ENCODE measurements around the gene PHACTR4. TPM values are rescaled to one million over a fixed set of nuclear protein-coding genes. Genes with fewer than 3 reads are reported as not detected.

PHACTR4 gene
- total and polyA plus RNA-seq, 9 of the 15 experiments (the other 6 are each of a cell fraction or from before 2014, with no cell fraction given) = 6.4 to 43.6 (median 14.2) TPM

DNA sequence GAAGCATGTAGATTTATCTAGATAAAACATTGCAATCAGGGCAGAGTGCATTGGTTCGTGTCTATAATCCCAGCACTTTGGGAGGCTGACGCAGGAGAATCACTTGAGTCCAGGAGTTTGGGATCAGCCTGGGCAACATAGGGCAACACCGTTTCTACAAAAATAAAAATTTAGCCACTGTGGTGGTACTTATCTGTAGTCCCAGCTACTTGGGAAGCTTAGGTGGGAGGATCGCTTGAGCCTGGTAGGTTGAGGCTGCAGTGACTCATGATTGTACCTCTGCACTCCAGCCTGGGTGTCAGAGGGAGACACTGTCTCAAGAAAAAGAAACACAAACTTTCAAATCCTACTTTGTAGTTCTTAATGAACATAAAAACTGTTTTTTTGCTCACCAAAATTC lies 72.1 kb downstream of the PHACTR4 start (continued):
- TF ChIP-seq NR2C2 (CRISPR knock-in tag; IDR thresholded peaks at IDR 0.05) = no peak
- no peak for TF ChIP-seq NR2C2 (tag; IDR thresholded peaks at IDR 0.05)
- no peak for TF ChIP-seq MXI1 (IDR thresholded peaks at IDR 0.05; ENCODE audit: low read depth, low read length)
- peak; percentile 19 to 23; a peak in 1 of 4 replicates for TF ChIP-seq NRF1 (conservative IDR thresholded peaks at IDR 0.05 in 1 of 2, IDR thresholded peaks at IDR 0.05 in 1 of 2)
- peak; percentile 77; the same call in 1 of the 2 replicates for TF ChIP-seq JUN (IDR thresholded peaks at IDR 0.05; ENCODE audit: borderline replicate concordance, low read depth, low read length)
- TF ChIP-seq JUN (CRISPR knock-in tag; IDR thresholded peaks at IDR 0.05; ENCODE audit: borderline replicate concordance) = no peak
- TF ChIP-seq ZNF644 (tag; IDR thresholded peaks at IDR 0.05; ENCODE audit: low read depth) = no peak
- no peak for TF ChIP-seq CCAR2 (IDR thresholded peaks at IDR 0.05; ENCODE audit: low read depth, low read length)
- TF ChIP-seq, protein P1, sequence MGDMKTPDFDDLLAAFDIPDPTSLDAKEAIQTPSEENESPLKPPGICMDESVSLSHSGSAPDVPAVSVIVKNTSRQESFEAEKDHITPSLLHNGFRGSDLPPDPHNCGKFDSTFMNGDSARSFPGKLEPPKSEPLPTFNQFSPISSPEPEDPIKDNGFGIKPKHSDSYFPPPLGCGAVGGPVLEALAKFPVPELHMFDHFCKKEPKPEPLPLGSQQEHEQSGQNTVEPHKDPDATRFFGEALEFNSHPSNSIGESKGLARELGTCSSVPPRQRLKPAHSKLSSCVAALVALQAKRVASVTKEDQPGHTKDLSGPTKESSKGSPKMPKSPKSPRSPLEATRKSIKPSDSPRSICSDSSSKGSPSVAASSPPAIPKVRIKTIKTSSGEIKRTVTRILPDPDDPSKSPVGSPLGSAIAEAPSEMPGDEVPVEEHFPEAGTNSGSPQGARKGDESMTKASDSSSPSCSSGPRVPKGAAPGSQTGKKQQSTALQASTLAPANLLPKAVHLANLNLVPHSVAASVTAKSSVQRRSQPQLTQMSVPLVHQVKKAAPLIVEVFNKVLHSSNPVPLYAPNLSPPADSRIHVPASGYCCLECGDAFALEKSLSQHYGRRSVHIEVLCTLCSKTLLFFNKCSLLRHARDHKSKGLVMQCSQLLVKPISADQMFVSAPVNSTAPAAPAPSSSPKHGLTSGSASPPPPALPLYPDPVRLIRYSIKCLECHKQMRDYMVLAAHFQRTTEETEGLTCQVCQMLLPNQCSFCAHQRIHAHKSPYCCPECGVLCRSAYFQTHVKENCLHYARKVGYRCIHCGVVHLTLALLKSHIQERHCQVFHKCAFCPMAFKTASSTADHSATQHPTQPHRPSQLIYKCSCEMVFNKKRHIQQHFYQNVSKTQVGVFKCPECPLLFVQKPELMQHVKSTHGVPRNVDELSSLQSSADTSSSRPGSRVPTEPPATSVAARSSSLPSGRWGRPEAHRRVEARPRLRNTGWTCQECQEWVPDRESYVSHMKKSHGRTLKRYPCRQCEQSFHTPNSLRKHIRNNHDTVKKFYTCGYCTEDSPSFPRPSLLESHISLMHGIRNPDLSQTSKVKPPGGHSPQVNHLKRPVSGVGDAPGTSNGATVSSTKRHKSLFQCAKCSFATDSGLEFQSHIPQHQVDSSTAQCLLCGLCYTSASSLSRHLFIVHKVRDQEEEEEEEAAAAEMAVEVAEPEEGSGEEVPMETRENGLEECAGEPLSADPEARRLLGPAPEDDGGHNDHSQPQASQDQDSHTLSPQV (IDR thresholded peaks at IDR 0.05) = peak; percentile 60; the same call in 1 of the 2 replicates
- TF ChIP-seq TAL1 (IDR thresholded peaks at IDR 0.05) = peak; percentile 44; the same call in 1 of the 2 replicates
- peak; percentile 48; the same call in 1 of the 2 replicates for TF ChIP-seq POLR2AphosphoS5 (IDR thresholded peaks at IDR 0.05; ENCODE audit: control insufficient read depth, insufficient read depth, low read depth, low read length)
- peak; percentile 93 for TF ChIP-seq JUND (IDR thresholded peaks at IDR 0.05; ENCODE audit: borderline replicate concordance, low read depth, low read length)
- peak; percentile 88; the same call in 2 of the 3 replicates for TF ChIP-seq JUND (tag; IDR thresholded peaks at IDR 0.05; ENCODE audit: borderline replicate concordance, low read depth, low read length)
- no peak for TF ChIP-seq ELF2 (CRISPR knock-in tag; IDR thresholded peaks at IDR 0.05)
- TF ChIP-seq EGR1 (conservative IDR thresholded peaks at IDR 0.05) = peak; percentile 65
- TF ChIP-seq KLF16 (IDR thresholded peaks at IDR 0.05) = 0 out of 2 replicates have a peak, but pooled peaks have one; percentile 43
- TF ChIP-seq, protein P2, sequence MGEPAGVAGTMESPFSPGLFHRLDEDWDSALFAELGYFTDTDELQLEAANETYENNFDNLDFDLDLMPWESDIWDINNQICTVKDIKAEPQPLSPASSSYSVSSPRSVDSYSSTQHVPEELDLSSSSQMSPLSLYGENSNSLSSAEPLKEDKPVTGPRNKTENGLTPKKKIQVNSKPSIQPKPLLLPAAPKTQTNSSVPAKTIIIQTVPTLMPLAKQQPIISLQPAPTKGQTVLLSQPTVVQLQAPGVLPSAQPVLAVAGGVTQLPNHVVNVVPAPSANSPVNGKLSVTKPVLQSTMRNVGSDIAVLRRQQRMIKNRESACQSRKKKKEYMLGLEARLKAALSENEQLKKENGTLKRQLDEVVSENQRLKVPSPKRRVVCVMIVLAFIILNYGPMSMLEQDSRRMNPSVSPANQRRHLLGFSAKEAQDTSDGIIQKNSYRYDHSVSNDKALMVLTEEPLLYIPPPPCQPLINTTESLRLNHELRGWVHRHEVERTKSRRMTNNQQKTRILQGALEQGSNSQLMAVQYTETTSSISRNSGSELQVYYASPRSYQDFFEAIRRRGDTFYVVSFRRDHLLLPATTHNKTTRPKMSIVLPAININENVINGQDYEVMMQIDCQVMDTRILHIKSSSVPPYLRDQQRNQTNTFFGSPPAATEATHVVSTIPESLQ (CRISPR knock-in tag; IDR thresholded peaks at IDR 0.05) = 0 out of 2 replicates have a peak, but pooled peaks have one; percentile 31
- TF ChIP-seq TAF1 (IDR thresholded peaks at IDR 0.05; ENCODE audit: control insufficient read depth, extremely low read depth, insufficient read depth, low read length, severe bottlenecking) = no peak
- TF ChIP-seq FOSL1 (tag; conservative IDR thresholded peaks at IDR 0.05) = peak; percentile 60
- peak; percentile 93 for TF ChIP-seq SMARCE1 (IDR thresholded peaks at IDR 0.05)
- TF ChIP-seq GATA2 (CRISPR knock-in tag; IDR thresholded peaks at IDR 0.05) = peak; percentile 29; the same call in 1 of the 2 replicates
- TF ChIP-seq VEZF1 (CRISPR knock-in tag; IDR thresholded peaks at IDR 0.05) = peak; percentile 26; the same call in 1 of the 2 replicates
- peak; percentile 75 for TF ChIP-seq TCF3 (CRISPR knock-in tag; IDR thresholded peaks at IDR 0.05)

Data from K562 (cell line).